Measurements from ENCODE around the gene APBA2.

APBA2 gene

GRCh38 chr15:29067949-29068348, 182.2 kb downstream of the APBA2 start:
- DNase-seq: no peak

- no peak for DNase-seq
Measured at GRCh38 chr15:29070471-29071231, 184.9 kb downstream of the APBA2 start.

GRCh38 chr15:29071232-29071881, 185.6 kb downstream of the APBA2 start:
- DNase-seq: no peak

- DNase-seq: no peak
Measured at GRCh38 chr15:29071882-29072273, 186.1 kb downstream of the APBA2 start.

GRCh38 chr15:29072444-29072843, 186.7 kb downstream of the APBA2 start:
- DNase-seq: no peak

- no peak for DNase-seq
Measured at GRCh38 chr15:29074045-29074444, 188.3 kb downstream of the APBA2 start.

- no peak for DNase-seq
Measured at GRCh38 chr15:29078541-29078940, 192.8 kb downstream of the APBA2 start.

GRCh38 chr15:29079479-29079878, 193.7 kb downstream of the APBA2 start:
- DNase-seq: no peak

GRCh38 chr15:29081781-29082180, 196.0 kb downstream of the APBA2 start:
- DNase-seq: no peak

GRCh38 chr15:29083161-29083560, 197.4 kb downstream of the APBA2 start:
- no peak for DNase-seq

GRCh38 chr15:29083858-29084257, 198.1 kb downstream of the APBA2 start:
- no peak for DNase-seq

GRCh38 chr15:29086001-29086400, 200.2 kb downstream of the APBA2 start:
- no peak for DNase-seq

GRCh38 chr15:29086891-29087290, 201.1 kb downstream of the APBA2 start:
- no peak for DNase-seq

- no peak for DNase-seq
Measured at GRCh38 chr15:29087521-29088285, 201.9 kb downstream of the APBA2 start.

- no peak for DNase-seq
Measured at GRCh38 chr15:29088666-29089065, 202.9 kb downstream of the APBA2 start.

- no peak for DNase-seq
Measured at GRCh38 chr15:29089731-29090616, 204.2 kb downstream of the APBA2 start.

- no peak for DNase-seq
Measured at GRCh38 chr15:29090617-29091466, 205.1 kb downstream of the APBA2 start.

GRCh38 chr15:29091666-29092065, 205.9 kb downstream of the APBA2 start:
- DNase-seq: no peak

- no peak for DNase-seq
Measured at GRCh38 chr15:29092376-29093064, 206.7 kb downstream of the APBA2 start.

GRCh38 chr15:29093065-29093435, 207.3 kb downstream of the APBA2 start:
- DNase-seq: no peak

- DNase-seq: no peak
Measured at GRCh38 chr15:29093696-29094343, 208.0 kb downstream of the APBA2 start.
